Superior temporal gyrus (tissue), 1 donor: ENCODE results near the gene RDH8.
A peak's percentile ranks its signal among the peaks of the same experiment; 100 is the strongest.

Experiments used
- DNase-seq: peaks from one replicate; pipeline ENCODE4 v3.0.0-alpha.2; 2016; ENCODE audit errors: extremely low spot score

Gene RDH8

GRCh38 chr19:10013316-10013715, at the start of gene RDH8:
Gene RDH8, plus strand, starts transcription at chr19:10013483. Its CDS starts 15 bp downstream, at chr19:10013498.
- DNase-seq, result no peak

- DNase-seq, result no peak
These were observed 47.3 kb upstream of the RDH8 start for GRCh38 chr19:9966024-9966423.

GRCh38 chr19:9966448-9966847, 46.8 kb upstream of the RDH8 start:
- no peak for DNase-seq

- no peak for DNase-seq
These were observed 46.0 kb upstream of the RDH8 start for GRCh38 chr19:9967326-9967725.

GRCh38 chr19:9968820-9969687, 44.2 kb upstream of the RDH8 start:
- no peak for DNase-seq

- no peak for DNase-seq
These were observed 43.7 kb upstream of the RDH8 start for GRCh38 chr19:9969688-9969975.

GRCh38 chr19:9970481-9970880, 42.8 kb upstream of the RDH8 start:
- DNase-seq, result no peak

GRCh38 chr19:9971166-9971897, 42.0 kb upstream of the RDH8 start:
- DNase-seq, result no peak

GRCh38 chr19:9972103-9972502, 41.2 kb upstream of the RDH8 start:
- no peak for DNase-seq

- no peak for DNase-seq
These were observed 31.6 kb upstream of the RDH8 start for GRCh38 chr19:9981406-9982260.

GRCh38 chr19:9986787-9987281, 26.4 kb upstream of the RDH8 start:
- DNase-seq, result peak; percentile 40

GRCh38 chr19:9989504-9989903, 23.8 kb upstream of the RDH8 start:
- DNase-seq, result no peak

GRCh38 chr19:9991425-9992191, 21.7 kb upstream of the RDH8 start:
- DNase-seq, result no peak

GRCh38 chr19:9995084-9995483, 18.2 kb upstream of the RDH8 start:
- peak; percentile 36 for DNase-seq

GRCh38 chr19:9995999-9996398, 17.3 kb upstream of the RDH8 start:
- no peak for DNase-seq

GRCh38 chr19:9996541-9996940, 16.7 kb upstream of the RDH8 start:
- DNase-seq, result no peak

- peak; percentile 67 for DNase-seq
These were observed 13.0 kb upstream of the RDH8 start for GRCh38 chr19:10000171-10000826.

- no peak for DNase-seq
These were observed 11.4 kb upstream of the RDH8 start for GRCh38 chr19:10001899-10002298.

GRCh38 chr19:10003271-10003670, 10.0 kb upstream of the RDH8 start:
- no peak for DNase-seq

- no peak for DNase-seq
These were observed 8.7 kb upstream of the RDH8 start for GRCh38 chr19:10004617-10005016.
